ENCODE measurements around the gene TNFAIP2.

TNFAIP2 gene

DNA sequence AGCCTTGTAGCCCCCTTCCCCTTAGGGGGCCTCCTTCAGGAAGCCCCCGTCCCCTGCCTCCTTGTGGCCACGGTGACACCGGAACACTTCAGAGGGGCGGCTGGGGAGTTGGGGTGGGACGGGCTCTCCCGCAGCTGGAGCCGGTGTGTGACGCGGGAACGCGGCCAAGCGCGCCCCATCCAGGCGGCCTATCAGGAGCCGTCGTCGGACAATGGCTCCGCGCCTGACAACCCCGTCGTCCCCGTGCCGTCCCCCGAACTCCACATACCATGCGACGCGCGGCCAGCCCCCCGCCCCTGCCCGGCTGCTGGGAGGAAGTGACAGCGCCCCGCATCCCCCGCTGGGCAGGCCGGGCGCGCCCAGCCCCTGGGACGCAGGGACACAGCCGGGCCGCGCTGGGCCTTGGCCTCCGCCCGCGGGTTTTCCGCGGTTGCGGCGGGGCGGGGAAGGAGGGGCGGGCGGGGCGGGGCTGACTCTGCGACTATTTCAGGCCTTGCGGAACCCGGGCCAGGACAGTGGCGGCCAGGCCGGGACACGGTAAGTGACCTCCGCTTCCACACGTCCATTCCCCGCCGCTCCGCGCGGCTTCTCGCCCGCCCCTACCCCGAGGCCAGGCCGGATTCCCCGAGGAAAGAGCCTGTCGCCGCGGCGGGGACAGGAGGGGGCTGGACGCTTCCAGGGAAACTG is at the start of gene TNFAIP2:
Gene TNFAIP2 (plus strand): TSS at position 515 of the 687 bp plus-strand sequence. CDS start 2,997 bp downstream, outside the sequence.
- peak within 1 kb of the TSS; percentile 18 for H3K4me3 Mint-ChIP-seq
- no peak for DNase-seq
- no peaks in the 10 kb centered on the region for H3K9me3 Mint-ChIP-seq
- H3K27me3 Mint-ChIP-seq = peaks cover 48% of the 10 kb centered on the region
- H3K4me1 Mint-ChIP-seq (ENCODE audit: low read depth) = peaks cover 2% of the 10 kb centered on the region
- H3K27ac Mint-ChIP-seq = no peak within 1 kb of the TSS
- H3K36me3 Mint-ChIP-seq (ENCODE audit: low read depth) = no peaks in the 10 kb centered on the region

DNA sequence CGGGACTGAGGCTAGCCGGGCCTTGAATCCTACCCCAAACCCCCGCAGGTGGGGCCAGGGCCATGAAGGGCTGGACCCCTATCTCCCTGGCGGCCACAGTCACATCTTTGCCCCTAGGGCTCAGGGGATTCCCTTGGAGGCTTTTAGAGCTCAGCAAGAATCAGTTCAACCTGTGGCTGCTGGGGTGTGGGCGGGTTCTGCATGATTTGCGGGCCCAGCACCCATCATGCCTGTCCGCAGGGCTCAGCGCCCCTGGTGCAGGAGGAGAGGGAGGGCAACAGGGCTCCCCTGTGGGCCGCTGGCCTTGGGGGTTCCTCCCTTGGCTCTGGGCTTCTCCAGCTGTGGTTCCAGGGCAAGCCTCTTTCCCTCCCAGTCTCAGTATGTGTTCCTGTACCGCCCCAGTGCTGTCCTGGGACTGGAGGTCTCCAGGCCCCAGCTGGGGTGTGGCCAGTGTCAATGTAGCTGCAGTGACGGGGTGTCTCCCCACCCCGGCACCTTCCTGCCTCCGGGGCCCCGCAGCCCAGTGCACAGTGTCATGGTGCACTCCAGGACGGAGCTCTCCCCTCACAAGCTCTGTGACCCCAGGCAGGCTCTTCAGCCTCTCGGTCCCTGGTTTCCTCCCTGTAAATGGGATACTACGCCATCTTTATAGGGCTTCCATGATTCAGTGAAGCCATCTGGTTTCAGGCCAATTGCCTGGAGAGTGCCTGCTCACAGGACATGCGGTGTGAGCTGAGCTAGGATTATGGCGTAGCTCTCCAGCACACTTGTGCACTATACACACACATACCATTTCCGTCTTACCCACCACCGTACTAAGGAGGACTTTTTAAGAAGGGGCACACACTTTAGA is 49.2 kb upstream of the TNFAIP2 start:
- H3K27me3 Mint-ChIP-seq = peaks cover 5% of the 10 kb centered on the region
- peaks cover 1% of the 10 kb centered on the region for H3K4me1 Mint-ChIP-seq (ENCODE audit: low read depth)
- no peak overlapping the region for H3K27ac Mint-ChIP-seq
- no peak for DNase-seq
- H3K4me3 Mint-ChIP-seq = no peak overlapping the region
- H3K9me3 Mint-ChIP-seq = no peaks in the 10 kb centered on the region
- no peaks in the 10 kb centered on the region for H3K36me3 Mint-ChIP-seq (ENCODE audit: low read depth)

GRCh38 chr14:103074729-103075367 is 48.4 kb upstream of the TNFAIP2 start:
- Mint-ChIP-seq H3K4me3 (no peak overlapping the region), H3K27me3 (peaks cover 5% of the 10 kb centered on the region), H3K36me3 (ENCODE audit: low read depth) (no peaks in the 10 kb centered on the region), H3K4me1 (ENCODE audit: low read depth) (peaks cover 1% of the 10 kb centered on the region), H3K27ac (no peak overlapping the region), H3K9me3 (no peaks in the 10 kb centered on the region)
- DNase-seq = peak; percentile 46

DNA sequence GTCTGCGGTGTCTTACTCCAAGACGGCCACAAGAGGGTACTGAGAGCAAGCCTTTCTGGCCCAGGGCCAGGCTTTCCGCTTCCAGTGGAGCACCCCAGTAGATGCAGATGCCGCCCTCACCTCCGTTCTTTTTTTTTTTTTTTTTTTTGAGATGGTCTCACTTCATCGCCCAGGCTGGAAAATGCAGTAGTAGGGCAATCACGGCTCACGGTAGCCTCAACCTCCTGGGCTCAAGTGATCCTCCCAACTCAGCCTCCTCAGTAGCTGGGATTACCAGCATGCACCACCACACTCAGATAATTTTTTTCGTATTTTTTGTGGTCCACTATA is 44.9 kb upstream of the TNFAIP2 start:
- H3K36me3 Mint-ChIP-seq (ENCODE audit: low read depth) = no peaks in the 10 kb centered on the region
- no peaks in the 10 kb centered on the region for H3K9me3 Mint-ChIP-seq
- peaks cover 5% of the 10 kb centered on the region for H3K27me3 Mint-ChIP-seq
- DNase-seq = peak; percentile 74
- H3K4me1 Mint-ChIP-seq (ENCODE audit: low read depth) = peaks cover 1% of the 10 kb centered on the region
- H3K27ac Mint-ChIP-seq = no peak overlapping the region
- H3K4me3 Mint-ChIP-seq = no peak overlapping the region

DNA sequence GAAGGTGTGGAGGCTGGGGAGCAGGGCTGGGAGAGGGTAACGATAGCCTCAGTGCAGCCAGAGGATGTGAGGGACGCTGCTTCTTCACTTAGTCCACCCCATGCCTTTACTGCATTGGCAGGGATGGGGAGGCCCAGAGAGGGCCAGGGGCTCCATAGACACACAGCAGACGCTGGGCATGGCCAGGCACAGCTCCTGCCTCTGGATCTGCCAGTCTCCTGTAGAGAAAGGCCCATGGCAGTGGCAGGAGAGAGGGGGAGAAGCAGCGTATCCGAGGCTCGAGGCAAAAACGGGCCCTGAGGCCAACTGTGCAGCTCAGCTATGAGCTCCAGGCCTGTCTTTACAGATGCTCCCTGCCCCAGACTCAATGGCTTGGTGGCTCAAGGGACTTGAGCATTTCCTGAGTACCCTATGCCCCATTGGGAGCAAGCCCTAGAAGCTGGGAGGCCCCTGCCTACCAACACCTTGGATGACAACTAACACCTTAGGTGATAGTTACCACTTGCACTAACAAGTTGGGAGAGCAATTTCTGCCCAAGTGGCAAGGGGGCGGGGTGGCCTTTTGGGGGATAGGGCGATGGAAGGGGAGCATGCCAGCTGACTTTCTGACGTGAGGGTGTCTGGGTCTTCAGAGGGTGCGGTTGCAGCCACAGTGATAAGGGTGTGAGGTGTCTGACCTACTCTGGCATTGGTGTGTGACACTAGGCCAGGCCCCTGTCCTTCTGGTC is 44.2 kb upstream of the TNFAIP2 start:
- no peak overlapping the region for H3K4me3 Mint-ChIP-seq
- no peaks in the 10 kb centered on the region for H3K36me3 Mint-ChIP-seq (ENCODE audit: low read depth)
- DNase-seq = no peak
- H3K27ac Mint-ChIP-seq = no peak overlapping the region
- peaks cover 8% of the 10 kb centered on the region for H3K27me3 Mint-ChIP-seq
- peaks cover 1% of the 10 kb centered on the region for H3K4me1 Mint-ChIP-seq (ENCODE audit: low read depth)
- no peaks in the 10 kb centered on the region for H3K9me3 Mint-ChIP-seq

- no peak overlapping the region for H3K4me3 Mint-ChIP-seq
- H3K27ac Mint-ChIP-seq = no peak overlapping the region
- no peaks in the 10 kb centered on the region for H3K36me3 Mint-ChIP-seq (ENCODE audit: low read depth)
- H3K9me3 Mint-ChIP-seq = no peaks in the 10 kb centered on the region
- H3K4me1 Mint-ChIP-seq (ENCODE audit: low read depth) = no peaks in the 10 kb centered on the region
- no peak for DNase-seq
- peaks cover 22% of the 10 kb centered on the region for H3K27me3 Mint-ChIP-seq
These were observed 41.3 kb upstream of the TNFAIP2 start for GRCh38 chr14:103081951-103082350.

DNA sequence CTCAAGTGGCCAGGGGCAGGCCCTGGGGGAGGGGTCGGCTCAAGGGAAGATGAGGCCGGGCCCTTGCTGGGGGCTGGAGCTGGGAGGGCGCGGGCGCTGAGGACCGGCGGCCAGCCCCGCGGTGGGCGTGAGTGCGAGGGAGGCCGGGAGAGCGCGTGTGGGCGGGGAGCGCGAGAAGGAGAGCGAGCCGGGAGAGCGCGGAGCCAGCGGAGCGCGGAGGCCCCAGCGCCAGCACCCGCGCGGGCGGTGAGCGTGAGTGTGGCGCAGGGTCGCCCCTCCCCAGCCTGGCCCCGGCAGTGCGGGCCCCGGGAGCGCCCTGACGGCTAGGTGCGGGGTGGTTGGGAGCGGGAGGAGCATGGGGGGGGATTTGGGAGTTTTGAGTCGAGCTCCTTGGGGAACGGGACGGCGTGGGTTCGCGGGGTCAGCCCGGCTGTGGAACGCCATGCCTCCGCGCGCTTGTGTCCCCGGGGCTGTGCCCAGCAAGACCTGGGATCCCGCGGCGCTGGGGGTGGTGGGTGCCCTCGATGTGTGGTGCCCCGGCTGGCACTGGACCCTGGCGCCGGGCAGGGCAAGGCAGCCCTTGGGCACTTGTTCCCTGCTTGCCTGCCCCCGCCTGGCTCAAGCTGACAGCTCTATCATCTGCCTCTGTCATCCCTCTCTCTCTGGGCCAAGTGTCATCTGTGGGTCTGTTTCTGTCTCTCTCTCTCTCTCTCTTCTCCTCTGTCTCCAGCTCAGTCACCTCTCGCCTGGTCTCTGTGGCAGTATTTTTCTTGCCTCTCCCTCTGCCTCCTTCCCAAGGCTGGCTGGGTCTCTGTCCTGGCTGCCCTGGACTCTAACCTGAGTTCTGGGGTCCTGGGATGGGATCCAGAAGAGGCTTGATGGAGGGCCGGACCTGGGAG is 39.0 kb upstream of the TNFAIP2 start, which contains the start of gene LBHD2:
Gene LBHD2 (plus strand): TSS at position 190 of the 899 bp plus-strand sequence. CDS start 1,803 bp downstream, outside the sequence.
- Mint-ChIP-seq H3K36me3 (ENCODE audit: low read depth) (no peaks in the 10 kb centered on the region), H3K4me3 (no peak within 1 kb of the TSS), H3K4me1 (ENCODE audit: low read depth) (no peaks in the 10 kb centered on the region), H3K27me3 (peaks cover 27% of the 10 kb centered on the region), H3K27ac (no peak within 1 kb of the TSS), H3K9me3 (no peaks in the 10 kb centered on the region)
- no peak for DNase-seq

GRCh38 chr14:103085106-103086091 is 37.9 kb upstream of the TNFAIP2 start:
- Mint-ChIP-seq H3K9me3 (no peaks in the 10 kb centered on the region), H3K4me3 (no peak overlapping the region), H3K27me3 (peaks cover 27% of the 10 kb centered on the region), H3K36me3 (ENCODE audit: low read depth) (no peaks in the 10 kb centered on the region), H3K27ac (no peak overlapping the region), H3K4me1 (ENCODE audit: low read depth) (no peaks in the 10 kb centered on the region)
- no peak for DNase-seq

GRCh38 chr14:103086771-103087342 is 36.4 kb upstream of the TNFAIP2 start:
- peaks cover 32% of the 10 kb centered on the region for H3K27me3 Mint-ChIP-seq
- no peaks in the 10 kb centered on the region for H3K9me3 Mint-ChIP-seq
- H3K4me3 Mint-ChIP-seq = no peak overlapping the region
- no peak for DNase-seq
- no peaks in the 10 kb centered on the region for H3K36me3 Mint-ChIP-seq (ENCODE audit: low read depth)
- H3K27ac Mint-ChIP-seq = no peak overlapping the region
- peaks cover 6% of the 10 kb centered on the region for H3K4me1 Mint-ChIP-seq (ENCODE audit: low read depth)

- no peaks in the 10 kb centered on the region for H3K9me3 Mint-ChIP-seq
- no peak overlapping the region for H3K4me3 Mint-ChIP-seq
These were observed 35.9 kb upstream of the TNFAIP2 start for GRCh38 chr14:103087343-103087835.

GRCh38 chr14:103088921-103089320 is 34.3 kb upstream of the TNFAIP2 start:
- no peak overlapping the region for H3K27ac Mint-ChIP-seq
- no peaks in the 10 kb centered on the region for H3K36me3 Mint-ChIP-seq (ENCODE audit: low read depth)
- peaks cover 29% of the 10 kb centered on the region for H3K27me3 Mint-ChIP-seq
- H3K4me3 Mint-ChIP-seq = no peak overlapping the region
- H3K9me3 Mint-ChIP-seq = no peaks in the 10 kb centered on the region
- H3K4me1 Mint-ChIP-seq (ENCODE audit: low read depth) = peaks cover 7% of the 10 kb centered on the region
- no peak for DNase-seq

More at GRCh38 chr14:103087343-103087835, 35.9 kb upstream of the TNFAIP2 start:
- Mint-ChIP-seq H3K27me3 (peaks cover 32% of the 10 kb centered on the region), H3K36me3 (ENCODE audit: low read depth) (no peaks in the 10 kb centered on the region), H3K4me1 (ENCODE audit: low read depth) (peaks cover 7% of the 10 kb centered on the region), H3K27ac (no peak overlapping the region)
- DNase-seq = no peak

Measured in activated T-cell treated with anti-CD3 and anti-CD28 coated beads, Interleukin-2, amount 50 U/mL, for 24 hours (primary cell).